Measurements from ENCODE around the gene GRIK3.
A peak's percentile ranks its signal among the peaks of the same experiment; 100 is the strongest.

The GRIK3 gene

DNA sequence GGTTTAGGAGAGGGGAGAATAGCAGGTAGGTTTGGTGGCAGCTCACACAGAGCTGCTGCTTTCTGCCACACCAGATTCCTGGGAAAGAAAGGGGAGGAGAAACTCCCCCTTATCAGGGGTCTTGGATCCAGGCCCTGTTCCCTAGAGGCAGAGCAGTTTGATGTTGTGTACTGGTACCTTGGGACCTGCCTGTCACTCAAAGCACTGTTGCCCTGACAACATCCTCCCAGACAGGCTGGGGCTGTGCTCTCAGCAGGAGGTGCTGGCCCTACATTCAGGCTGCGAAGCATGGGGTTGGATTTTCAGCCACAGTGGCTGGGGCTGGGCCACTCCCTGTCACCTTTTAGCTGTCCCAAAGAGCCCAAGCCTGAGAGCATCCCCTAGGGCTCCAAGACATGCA, 188.0 kb downstream of the GRIK3 start:
- no peak for DNase-seq

DNA sequence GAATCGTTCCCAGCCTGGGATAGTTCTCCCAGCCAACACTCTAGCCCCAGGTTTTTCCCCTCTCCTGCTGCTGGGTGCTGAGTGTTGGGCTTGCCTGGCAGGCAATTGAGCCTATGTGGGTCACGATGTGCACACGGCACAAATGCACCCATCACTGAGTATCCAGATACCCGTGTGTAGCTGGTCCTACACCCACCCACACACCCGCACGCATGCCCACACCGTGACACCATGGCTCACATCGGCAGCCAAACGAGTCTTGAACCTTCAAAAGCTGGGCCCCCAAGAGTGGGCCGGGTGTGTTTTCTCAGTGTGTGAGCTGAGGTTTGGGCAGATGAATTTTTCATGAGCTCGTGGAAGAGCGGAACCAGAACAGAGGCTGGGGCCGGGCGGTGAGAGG, 188.5 kb downstream of the GRIK3 start:
- no peak for DNase-seq

DNA sequence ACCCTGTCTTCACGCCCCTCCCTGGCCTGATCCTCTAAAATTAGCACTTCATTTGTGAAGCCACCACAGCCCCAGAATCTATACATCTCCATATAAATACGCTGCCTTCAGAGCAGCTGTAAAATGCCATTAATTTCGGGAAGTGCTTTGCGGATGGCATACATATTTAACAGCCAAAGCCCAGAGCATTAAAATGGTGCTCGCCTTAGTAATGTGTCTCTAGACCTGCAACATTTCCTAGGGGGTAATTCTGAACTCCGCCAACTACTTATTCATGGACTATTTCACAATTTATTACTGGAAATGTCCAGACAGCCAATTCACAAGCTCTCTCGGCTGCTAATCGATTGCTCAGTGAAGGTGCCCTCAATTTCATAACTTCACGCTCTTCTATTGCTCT, 189.4 kb downstream of the GRIK3 start:
- DNase-seq, result no peak

DNA sequence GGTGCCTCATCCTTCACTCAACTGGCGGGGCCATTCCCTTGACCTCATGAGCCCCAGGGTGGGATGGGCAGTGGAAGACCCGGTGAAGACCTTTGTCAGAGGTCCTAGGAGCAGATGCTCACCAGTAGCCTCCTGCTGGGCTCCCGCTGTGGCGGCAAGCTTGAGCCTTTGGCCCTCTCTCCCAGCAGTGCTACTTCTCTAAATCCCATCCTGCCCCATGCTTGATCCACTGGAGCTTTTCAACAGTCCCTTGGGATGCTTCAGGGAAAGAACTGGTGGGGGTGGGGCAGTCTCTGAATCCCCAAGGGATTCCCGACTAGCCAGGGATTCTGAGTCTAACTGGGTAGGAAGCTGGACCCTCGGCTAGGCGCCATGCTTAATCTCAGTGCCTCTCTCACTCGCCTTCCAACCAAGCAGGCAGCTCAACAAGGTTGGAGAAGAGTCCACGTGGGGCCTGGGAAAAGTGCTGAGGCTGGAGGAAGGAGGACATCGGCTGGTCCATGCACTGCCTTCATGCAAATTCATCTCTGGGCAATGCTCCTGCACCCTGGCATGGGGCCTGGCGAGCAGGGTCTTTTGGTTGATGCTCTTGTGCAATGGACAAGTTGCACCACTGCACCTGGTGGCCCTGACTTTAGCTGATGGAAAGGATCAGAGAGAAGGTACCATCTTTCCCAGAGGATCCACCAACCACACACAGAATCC, 190.3 kb downstream of the GRIK3 start:
- DNase-seq, result no peak

DNA sequence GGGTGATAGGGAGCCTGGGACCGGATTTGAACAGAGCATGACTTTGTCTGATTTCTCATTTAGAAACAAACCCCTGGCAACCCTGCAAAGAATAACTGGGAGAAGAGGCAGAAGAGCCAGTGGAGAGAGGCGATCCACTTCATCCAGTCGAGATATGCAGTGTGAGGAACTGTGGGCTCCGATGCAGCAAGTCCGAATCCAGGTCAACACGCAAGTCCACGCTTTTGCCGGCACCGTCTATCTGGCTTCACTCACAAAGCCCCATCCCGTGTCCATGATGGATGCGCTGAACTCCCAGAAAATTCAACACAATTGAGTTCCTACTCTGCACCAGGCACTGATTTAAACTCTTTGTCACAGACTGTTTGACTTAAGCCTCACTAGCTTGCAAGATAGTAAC, 191.3 kb downstream of the GRIK3 start:
- DNase-seq, result no peak

DNA sequence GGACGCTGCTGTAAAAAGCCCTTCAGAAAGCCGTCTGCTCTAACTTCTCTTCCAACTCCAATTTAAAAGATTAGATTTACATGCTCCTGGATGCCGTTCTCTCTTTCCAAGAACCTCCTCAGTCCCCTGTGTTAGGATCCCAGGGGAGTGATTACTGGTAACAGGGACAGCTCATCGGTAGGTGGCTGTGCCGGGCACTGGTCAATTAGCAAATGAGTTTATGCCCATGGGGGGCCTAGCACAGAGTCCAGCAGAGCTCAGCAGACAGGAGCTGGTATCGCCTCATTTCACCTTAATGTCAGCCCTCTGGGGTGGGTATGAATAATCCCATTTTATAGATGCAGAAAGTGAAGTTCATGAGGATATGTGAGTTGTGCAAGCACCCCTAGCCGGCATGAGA, 191.9 kb downstream of the GRIK3 start:
- no peak for DNase-seq

DNA sequence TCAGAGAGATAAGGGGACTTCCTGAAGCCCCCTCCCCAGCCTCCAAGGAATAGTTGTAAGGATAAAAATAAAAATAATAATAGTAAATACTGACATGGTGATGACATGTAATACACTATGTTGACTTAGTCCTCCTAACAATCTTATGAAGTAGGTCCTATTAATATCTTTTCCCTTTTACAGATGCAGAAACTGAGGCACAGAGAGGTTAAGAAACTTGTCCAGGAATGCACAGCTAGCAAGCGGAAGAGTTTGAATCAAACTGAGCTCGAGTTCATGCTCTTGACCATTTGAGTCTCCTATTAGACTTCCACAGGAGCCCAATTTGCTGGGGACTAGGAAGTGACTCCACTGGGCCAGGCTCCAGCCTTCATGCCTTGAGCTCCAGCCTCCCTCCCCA, 194.8 kb downstream of the GRIK3 start:
- DNase-seq, result no peak

DNA sequence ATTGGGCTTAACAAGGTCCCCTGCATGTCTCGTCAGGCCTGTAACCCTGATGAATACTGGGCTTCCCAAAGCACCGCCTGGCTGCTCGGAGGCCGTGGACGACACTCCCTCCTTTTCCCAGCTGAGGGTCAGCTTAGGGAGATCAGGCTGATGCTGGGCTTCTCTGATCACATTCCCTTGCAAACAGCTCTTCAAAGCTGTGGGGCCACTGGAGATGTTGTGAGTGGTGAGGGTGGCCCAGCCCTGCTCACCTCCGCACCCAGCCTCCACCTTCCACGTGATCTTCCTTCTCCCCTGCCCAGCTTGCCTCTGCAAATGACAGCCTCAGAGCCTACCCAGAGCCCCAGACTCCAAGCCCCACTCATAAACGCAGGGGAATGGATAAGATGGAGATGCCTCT, 195.4 kb downstream of the GRIK3 start:
- no peak for DNase-seq

DNA sequence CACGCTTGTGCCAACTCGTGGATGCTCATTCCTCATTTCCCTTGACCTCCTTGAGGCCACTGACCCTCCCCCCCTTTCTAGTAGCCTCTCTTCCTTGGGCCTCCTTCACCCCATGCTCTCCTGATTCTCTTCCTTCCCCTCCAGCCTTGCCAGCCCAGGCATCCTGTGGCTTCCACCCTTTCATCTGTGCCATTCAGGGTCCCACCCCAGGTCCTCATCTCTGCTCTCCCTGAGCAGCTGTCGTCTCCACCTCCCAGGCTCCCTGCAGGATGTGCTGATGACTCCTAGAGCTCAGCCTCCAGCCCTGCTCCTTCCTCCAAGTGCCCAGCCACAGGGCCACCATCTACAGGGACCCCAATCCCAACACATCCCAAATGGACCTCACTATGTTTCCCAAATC, 197.4 kb downstream of the GRIK3 start:
- no peak for DNase-seq

DNA sequence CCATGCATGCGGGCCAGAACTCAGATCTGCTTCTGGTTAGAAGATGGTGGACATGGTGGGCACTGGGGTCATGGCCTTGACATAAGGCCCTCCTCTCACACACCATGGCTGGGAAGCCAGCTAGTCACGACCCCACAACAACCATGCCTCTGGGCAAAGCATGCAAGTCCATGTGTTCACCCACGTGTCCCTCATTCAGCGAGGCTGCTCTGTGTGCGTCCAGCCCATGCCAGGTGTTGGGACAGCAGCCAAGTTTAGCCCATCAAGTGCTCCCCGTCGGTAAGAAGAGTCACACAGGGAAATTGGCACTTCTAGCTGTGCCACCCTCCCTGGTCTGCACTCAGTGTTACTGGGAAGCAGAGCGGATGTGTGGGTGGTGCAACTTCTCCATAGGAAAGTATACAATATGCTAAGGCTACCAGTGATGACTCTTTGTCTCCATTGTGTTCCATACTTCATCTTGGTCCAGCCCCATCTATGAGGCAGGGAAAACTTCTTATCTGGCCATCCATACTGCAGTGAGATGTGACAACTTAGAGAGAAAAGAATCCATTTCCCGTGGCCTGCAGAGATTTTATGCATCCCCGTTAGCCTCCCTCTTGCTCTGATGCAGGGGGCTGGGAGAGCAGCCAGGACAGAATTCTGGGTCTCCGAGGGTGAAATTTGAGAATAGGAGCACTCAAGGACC, 198.0 kb downstream of the GRIK3 start:
- DNase-seq, result peak; percentile 95

DNA sequence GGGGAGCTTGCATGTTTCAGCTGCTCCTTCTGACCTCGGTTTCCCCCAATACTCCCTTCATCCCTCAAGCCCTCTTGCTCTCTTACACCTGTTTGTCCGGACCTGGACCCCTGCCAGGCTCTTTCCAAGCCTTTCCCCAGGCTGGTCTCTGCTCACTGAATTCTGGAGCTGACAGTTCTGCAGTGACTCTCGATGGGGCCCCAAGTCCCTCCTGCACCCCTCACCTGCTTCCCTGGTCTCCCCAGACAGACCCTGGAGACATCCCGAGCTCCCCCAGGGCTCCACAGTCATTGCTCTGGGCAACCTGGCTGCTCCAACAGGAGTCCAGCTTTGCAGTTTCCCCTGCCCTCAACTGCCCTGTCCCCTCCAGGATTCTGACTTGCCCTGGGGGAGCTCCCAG, 198.6 kb downstream of the GRIK3 start:
- no peak for DNase-seq

DNA sequence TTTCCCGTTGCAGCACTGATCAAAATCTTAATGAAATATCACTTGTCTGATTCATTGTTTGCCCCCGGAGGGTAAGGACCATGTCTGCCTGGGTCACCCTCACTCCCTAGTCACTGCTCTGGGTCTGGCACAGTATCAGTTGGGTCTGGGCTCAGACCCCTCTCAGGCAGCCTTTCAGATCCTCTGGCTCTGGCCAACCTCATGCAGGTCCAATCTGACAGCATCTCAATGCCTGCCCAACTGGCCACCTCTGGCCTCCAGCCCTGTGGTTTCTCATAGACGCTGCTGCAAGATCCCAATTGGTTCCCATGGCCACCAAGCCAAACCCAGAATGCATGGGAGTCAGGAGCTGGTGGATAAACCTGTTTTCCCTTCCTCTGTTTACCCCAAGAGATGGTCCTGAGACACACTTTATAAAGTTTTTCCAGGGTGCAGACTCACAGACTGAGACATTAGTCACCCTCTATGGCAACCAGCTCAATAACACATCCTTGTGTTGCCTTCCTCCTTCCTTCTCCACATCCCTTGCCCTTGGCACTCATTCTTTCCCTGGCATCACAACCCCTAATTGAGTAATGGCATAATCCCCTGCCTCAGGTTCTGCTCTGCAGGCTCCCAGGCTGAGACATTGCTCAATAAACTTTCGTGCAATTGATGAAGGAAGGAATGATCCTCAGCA, 199.2 kb downstream of the GRIK3 start:
- DNase-seq, result no peak

DNA sequence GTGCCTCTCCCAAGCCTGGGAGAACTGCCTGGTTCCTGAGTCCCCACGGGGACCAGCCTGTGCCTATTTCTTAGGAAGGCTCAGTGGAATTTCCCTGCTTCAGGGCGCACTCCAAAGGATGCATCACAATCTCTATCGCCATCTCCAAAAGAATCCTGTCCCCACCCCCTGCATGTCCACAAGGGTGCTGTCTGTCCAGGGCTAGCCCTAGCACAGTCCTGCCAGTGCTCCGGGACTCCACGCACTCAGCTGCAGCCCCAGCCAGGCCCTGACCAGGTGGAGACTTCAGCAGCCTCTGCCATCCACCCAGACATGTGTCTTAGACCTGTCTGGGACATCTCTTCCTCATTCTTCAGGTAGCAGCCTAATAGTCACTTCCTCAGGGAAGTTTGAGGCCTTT, 199.7 kb downstream of the GRIK3 start:
- no peak for DNase-seq

DNA sequence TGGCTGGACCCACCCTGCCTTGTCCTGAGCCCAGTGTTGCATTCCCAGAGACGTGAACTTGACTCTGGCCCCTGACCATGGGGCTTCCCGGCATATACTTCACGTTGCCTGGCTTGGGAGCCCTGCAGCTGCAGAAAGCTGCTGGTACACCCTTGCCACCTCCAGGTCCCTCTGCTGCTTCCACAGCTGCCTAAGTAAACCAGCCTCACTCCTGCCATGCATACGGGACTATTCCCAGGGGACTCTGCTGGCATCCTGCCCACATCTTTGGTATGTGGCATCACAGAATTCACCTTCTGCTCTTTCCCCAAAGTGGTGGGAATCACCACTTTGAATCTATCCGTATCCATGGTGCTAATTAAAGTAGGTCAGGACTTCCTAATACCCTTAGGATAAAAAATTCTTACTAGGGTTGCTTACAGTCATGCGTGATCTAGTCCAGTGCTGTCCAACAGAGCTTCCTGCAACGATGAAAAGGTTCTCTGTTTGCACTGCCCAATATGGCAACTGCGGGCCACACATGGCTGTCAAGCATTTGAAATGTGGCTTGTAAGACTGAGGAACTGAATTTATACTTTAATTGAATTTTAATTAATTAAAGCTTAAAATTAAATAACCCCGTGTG, 203.0 kb downstream of the GRIK3 start:
- no peak for DNase-seq

DNA sequence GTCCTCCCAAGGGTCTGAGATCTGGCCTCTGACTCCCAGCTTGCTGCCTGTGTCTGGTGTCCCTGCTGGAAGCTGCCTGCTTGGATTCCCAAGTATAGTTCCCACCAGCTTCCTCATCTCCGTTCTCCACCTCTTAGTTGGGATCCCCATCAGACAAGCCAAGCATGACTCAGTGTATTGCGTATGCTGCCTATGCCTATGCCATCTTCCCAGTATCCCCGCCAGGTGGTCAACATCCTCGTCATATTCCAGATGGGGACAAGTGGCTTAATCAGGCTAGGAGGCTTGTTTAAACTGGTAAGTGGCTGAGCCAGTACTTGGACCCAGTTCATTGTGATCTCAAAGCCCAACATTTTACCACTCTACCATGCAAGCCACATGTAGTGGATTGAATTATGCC, 204.4 kb downstream of the GRIK3 start:
- no peak for DNase-seq

DNA sequence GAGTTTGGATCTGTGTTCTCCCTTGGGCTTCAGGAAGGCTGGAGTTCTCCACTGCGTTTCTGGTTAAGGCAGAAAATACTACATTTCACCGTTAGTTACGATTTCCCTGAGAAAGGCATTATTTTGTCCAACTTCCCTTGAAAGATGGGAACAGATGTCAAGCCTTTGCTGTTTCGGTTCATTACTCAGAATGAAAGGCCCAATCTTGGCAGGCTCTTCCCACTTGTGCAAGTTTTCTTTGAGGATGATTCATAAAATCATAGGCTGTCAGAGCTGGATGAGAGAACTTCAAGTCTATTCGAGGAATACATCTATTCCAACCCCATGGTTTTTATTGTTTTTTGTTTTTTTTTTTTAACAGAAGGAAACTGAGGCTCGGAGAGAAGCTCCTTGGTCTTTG, 205.2 kb downstream of the GRIK3 start:
- no peak for DNase-seq

DNA sequence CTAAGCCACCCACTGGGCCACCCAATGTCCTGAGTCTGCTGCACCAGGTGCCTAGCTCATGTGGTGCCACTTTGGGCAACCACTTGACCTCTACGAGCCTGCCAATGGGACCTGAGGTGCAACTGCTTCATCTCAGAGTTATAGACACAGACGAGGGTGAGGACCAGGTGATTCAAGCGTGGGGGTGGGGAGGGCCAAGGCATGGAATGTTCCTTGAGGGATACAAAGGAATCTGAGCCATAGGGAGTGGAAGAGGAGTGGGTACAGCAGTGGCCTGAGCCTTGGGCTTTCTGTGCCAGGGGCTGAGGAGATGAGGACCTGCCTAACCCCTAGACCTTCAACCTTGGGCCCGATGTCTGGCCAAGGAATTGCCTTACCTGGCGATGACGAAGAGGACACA, 209.1 kb downstream of the GRIK3 start:
- no peak for DNase-seq

DNA sequence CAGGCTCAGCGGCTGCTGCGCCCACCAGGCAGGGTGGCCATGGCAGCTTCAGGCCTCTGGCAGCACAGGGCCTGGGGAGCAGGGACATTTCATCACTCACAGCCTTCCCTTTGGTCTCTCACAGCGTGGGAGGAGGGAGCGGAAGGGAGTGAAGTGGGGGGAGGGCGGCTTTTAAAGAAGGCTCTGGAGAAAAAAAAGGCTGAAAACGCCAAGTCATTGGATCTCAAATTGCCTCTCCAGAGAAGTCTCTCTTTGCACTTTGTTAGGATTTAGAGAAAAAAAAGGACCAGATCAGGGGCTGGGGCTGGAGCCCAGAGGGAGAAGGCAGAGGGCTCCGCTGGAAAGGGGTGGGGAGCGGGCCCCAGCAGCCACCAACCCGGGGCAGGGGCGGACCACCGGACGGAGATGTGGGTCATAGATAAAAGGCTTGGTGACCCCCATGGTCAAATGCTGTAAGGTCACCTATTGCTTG, 209.9 kb downstream of the GRIK3 start:
- DNase-seq, result no peak

DNA sequence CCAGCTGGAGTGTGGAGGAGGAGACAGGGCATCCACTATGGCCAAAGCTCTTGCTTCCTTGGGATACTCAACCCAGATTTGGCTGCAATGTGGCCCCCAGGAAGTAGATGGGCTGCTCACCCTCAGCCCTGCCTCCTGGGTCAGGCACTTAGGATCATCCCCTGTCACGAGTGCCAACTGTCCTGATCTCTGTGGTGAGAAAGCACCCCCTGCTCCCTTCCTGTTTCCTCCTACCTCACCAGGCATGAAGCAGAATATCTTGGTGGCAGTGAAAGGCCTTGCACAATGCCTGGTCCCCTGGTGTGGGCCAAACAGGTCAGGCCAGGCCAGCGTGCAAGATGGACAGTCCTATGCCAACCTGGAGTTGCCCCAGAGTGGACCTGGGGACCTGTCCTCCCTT, 211.7 kb downstream of the GRIK3 start:
- DNase-seq, result no peak

DNA sequence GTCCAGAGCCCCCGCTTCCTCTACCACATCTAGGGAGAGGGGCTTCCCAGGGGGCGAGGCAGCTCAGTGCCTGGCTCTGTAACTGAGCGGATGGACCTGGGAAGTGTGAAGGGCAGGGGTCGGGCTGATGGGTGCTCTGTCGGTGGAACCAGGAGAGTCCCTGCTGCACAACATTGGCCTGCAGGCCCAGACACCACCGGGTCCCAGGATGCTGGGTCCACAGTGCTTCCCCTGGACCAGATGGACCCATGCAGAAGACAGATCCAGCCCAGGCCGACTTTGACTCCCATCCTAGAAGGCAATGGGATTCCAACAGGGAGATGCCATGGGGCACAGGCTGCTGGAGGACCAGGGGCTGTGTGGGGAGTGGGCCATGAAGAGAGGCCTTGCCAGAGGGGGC, 212.9 kb downstream of the GRIK3 start:
- DNase-seq, result no peak

DNA sequence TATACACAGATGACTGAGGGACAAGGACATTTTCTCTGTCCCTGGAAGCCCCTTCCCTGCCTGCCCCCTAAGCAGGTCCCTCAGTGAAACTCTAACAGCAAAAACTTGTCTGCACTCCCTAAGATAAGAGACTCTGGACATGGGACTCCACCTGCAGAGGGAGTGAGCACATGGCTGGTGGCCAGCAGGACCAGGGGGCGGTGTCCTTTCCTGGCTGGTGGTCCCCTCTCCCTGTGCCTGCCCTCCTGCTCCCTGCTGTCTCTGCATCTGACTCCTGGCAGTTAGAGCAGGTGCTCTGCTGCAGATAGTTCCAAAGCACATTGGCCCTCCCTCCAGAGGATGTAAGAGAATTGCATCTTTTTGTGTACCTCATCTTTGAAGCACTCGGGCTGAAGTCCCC, 215.5 kb downstream of the GRIK3 start:
- DNase-seq, result no peak

DNA sequence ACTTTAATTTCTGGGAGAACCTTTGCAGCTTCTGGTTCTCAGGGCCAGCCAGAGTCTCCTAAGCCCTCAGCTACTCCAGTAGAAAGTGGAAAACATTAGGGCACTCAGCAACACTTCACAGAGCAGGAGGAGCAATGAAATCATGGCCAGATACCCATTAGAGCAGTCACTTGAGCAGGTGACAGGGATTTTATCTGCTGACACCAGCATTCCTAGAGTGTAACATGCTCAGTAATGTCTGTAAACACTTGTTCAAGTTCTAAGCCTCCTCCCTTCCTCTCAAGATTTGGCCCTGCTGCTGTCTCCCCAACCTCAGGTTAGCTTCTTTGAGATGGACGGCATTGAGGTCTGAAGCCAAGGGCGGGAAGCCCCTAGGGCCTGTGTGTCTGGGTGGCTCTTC, 218.0 kb downstream of the GRIK3 start:
- DNase-seq, result no peak

DNA sequence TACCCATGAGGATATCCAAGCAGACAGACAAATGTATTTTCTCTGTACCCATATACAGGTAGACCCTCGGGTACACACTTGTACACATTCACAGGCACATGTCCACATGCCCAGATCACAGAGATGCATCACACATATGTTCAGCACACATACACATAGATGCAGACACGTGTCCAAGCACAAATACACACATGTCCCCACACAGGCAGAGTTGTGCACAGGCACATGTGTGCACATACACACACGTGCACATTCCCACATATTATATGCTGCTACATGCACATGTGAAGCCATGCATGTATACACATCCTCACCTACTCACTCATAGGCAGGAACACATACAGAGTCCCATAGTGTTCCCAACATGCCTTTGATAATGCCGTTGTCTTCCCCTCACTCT, 219.5 kb downstream of the GRIK3 start:
- DNase-seq, result no peak

DNA sequence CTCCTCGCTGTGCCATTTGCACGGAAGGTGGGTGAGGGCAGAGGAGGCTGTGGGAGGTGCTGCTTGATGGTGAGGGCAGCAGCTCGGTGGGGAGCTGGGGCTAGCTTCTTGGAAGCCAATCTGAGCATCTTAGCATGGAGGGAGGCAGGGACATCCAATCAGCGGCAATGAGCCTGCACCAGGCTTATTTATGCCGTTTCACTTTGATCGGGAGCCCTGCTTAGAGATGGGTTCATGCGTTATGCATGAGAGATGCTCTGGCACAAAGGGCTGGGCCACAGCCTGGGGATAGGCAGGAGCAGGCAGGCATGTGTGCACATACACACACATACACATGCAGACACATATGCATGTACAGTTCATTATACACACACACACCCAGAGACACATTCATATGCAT, 220.2 kb downstream of the GRIK3 start:
- no peak for DNase-seq

All from NCI-H774 (cell line).